VCaP (cell line): ENCODE results near the gene SLC38A7.

Experiments used
- H3K27ac ChIP-seq: fragments of 450-650 bp; 2 replicates; pipeline ENCODE4 v1.5.1; 2017
- TF ChIP-seq, protein P1 (sequence below): fragments of 450-650 bp; conservative IDR thresholded peaks from 2 replicates; pipeline ENCODE4 v1.5.1; 2017; ENCODE audit warnings: mild to moderate bottlenecking, moderate library complexity

The SLC38A7 gene

DNA sequence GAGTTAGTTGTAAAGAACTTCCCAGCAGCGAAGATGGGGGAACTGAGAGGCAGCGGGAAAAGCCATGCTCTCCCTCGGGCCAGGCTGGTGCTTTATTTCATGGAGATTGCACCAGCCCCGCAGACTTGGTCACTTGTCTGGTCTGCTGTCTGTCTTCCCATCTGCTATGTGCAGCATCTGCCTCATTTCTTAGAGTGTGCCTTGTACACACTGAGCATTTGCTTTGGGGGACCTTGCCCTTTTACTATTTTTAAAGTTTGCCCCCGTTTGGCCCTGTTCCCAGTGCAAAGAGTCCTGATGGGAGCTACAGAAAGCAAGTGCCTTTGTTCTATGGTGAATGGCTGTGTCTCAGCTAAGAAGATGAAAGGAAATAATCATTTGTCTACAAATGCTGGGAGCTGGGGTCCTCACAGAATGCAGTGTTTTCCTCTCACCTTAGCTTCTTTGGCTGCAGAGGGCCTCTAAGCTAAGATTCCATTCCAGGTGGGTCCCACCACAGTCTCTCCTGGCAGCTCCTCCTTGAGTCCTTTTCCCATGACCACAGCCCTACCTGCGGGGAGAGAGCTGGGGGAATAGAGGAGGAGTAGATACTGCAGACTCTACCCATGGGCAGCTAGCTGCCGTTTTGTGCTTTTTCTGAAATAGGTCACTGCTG, 29.9 kb downstream of the SLC38A7 start:
- no peak overlapping the region for H3K27ac ChIP-seq
- TF ChIP-seq, protein P1, sequence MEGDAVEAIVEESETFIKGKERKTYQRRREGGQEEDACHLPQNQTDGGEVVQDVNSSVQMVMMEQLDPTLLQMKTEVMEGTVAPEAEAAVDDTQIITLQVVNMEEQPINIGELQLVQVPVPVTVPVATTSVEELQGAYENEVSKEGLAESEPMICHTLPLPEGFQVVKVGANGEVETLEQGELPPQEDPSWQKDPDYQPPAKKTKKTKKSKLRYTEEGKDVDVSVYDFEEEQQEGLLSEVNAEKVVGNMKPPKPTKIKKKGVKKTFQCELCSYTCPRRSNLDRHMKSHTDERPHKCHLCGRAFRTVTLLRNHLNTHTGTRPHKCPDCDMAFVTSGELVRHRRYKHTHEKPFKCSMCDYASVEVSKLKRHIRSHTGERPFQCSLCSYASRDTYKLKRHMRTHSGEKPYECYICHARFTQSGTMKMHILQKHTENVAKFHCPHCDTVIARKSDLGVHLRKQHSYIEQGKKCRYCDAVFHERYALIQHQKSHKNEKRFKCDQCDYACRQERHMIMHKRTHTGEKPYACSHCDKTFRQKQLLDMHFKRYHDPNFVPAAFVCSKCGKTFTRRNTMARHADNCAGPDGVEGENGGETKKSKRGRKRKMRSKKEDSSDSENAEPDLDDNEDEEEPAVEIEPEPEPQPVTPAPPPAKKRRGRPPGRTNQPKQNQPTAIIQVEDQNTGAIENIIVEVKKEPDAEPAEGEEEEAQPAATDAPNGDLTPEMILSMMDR, result no peak

DNA sequence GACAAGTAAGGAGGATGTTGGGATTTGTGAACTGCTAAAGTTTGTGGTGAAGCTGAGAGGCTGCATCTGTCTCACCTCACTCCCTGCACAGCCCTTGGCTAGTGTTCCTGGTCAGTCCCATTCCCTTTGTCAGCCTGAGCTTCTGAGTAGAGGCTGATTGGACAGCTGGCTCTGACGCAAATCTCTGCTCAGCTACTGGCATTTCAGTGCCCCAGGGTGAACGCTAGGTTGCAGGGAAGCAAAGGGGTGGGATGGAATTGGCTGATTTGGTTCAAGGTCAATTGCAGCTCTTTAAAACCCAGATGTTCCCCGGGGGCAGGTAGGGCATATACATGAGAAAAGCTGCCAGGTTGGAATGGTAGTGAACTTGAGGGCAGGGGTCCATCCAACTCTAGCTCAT, 31.8 kb downstream of the SLC38A7 start:
- no peak overlapping the region for H3K27ac ChIP-seq
- TF ChIP-seq, protein P1, result no peak

DNA sequence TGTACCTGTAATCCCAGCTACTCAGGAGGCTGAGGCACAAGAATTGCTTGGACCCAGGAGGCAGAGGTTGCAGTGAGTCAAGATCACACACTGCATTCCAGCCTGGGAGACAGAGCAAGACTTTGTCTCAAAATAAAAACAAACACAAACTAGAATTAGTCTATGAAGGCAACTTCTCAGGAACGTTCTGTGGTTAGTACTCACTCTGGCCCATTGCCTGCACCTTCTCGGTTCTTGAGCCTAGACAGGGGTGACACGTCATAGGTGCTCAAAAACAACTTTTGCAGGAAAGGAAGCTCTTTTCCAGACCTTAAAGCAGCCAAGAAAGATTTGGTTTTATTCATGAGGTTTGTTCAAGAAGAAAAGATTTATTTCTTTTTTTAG, 32.6 kb downstream of the SLC38A7 start:
- TF ChIP-seq, protein P1, result no peak
- no peak overlapping the region for H3K27ac ChIP-seq

DNA sequence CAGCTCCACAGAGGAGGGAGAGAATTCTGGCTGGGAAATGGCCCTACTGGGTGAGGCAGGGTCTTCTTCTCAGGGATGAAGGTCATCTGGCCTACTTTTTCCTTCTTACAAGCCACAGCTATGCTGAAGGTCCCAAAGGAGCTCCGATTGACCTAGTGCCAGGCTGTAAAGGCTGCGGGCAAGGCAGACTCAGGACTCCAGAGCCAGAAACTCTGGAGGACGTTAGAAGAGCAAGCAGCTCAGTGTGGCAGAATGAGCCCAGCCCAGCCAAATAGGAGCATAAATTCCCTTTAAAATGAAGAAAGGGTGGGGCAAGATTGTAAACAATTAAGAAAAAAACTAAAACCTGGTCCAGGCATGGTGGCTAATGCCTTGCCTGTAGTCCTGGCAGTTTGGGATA, 34.9 kb downstream of the SLC38A7 start:
- TF ChIP-seq, protein P1, result no peak
- no peak overlapping the region for H3K27ac ChIP-seq

DNA sequence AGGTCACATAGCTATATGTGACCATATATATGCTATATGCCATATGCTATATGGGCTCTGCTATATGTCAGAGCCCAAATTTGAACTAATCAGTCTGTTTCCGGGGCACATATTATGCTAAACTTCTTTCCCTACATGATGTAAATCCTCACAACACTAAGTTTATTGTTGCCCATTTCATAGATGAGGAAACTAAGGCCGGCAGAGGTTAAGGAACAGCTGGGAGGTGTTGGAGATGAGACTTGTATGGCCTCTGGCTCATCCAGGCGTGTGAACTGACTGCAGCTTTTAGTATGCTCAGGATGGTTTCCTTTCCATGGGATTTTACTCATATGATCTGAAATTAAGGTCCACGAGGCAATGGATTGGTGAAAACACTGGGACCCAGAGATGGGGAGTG, 37.5 kb downstream of the SLC38A7 start:
- TF ChIP-seq, protein P1, result no peak
- H3K27ac ChIP-seq, result no peak overlapping the region

DNA sequence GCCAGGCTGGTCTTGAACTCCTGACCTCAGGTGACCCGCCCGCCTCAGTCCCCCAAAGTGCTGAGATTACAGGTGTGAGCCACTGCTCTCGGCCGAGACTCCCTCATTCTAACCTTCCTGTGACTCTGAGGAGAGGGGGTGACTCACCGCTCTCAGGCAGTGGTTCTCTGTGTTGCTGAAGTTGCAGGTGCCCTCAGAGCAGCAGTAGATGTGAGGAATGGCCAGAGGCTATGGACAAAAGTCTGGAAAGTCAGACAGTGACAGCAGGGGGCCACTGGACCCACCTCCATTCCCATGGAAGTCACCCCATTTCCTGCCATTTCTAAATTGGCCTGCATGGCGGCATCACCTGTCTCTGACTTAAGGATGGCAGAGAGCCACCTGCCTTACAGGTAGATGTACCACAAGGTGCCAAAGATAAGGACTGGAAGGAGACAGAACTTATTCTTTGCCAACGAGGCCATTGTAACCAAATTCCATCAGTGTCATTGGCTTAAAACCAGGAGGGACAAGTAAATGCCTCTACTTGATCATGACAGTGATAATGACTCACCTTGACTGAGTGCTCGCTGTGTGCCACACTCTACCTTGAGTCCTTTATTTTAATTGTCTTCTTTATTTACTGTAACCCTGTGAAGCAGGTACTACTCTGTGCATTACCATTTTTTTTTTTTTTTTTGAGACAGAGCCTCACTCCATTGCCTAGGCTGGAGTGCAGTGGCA, 39.6 kb downstream of the SLC38A7 start:
- TF ChIP-seq, protein P1, result no peak
- H3K27ac ChIP-seq, result no peak overlapping the region

DNA sequence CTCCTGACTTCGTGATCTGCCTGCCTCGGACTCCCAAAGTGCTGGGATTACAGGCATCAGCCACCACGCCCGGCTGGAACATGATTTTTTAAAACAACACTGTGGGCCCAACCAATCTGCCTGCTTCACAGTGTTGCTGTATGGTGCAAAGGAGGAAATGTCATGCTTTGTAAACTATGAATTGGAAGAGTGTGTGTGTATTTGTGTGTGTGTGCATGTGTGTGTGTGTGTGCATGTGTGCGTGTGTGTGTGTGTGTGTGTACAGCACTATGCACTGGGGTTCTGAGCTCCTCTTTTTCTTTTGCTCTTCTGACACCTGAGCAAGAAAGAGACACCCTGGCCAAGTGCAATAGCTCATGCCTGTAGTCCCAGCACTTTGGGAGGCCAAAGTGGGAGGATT, 40.5 kb downstream of the SLC38A7 start:
- TF ChIP-seq, protein P1, result no peak
- no peak overlapping the region for H3K27ac ChIP-seq
